H9 (cell line): ENCODE results near the gene CDH5. TPM values are rescaled to one million over a fixed set of nuclear protein-coding genes. Genes with fewer than 3 reads are reported as not detected.
A peak's percentile ranks its signal among the peaks of the same experiment; 100 is the strongest.

Experiments
- DNase-seq: peaks from one replicate; pipeline ENCODE4 v3.0.0-alpha.2; 2017
- H2AFZ ChIP-seq: one replicate; pipeline ENCODE4 v1.6.1; 2013; ENCODE audit warnings: mild to moderate bottlenecking, low read length, control low read depth, moderate library complexity
- H2AK5ac ChIP-seq: 2 replicates; pipeline ENCODE4 v1.6.1; 2013; ENCODE audit warnings: low read length, control low read depth, mixed read lengths; ENCODE audit not compliant: insufficient read length
- H2BK120ac ChIP-seq: one replicate; pipeline ENCODE4 v1.6.1; 2013; ENCODE audit warnings: low read depth, mild to moderate bottlenecking, low read length, control low read depth, inconsistent platforms; ENCODE audit not compliant: poor library complexity, severe bottlenecking
- H2BK12ac ChIP-seq: 2 replicates; pipeline ENCODE4 v1.6.1; 2013; ENCODE audit warnings: low read length, control low read depth, mixed read lengths, low read depth; ENCODE audit not compliant: insufficient read length
- H2BK15ac ChIP-seq: 2 replicates; pipeline ENCODE4 v1.6.1; 2013; ENCODE audit warnings: low read depth, low read length, control low read depth
- H2BK20ac ChIP-seq: one replicate; pipeline ENCODE4 v1.6.1; 2013; ENCODE audit warnings: low read depth, mild to moderate bottlenecking, low read length, control low read depth, inconsistent platforms; ENCODE audit not compliant: poor library complexity, severe bottlenecking
- H2BK5ac ChIP-seq: 2 replicates; pipeline ENCODE4 v1.6.1; 2013; ENCODE audit warnings: low read length, control low read depth, mixed read lengths; ENCODE audit not compliant: insufficient read length
- H3K14ac ChIP-seq: 2 replicates; pipeline ENCODE4 v1.6.1; 2013; ENCODE audit warnings: low read length, control low read depth; ENCODE audit not compliant: insufficient read depth
- H3K18ac ChIP-seq: 2 replicates; pipeline ENCODE4 v1.6.1; 2013; ENCODE audit warnings: low read depth, mild to moderate bottlenecking, mixed read lengths, low read length, control low read depth; ENCODE audit not compliant: insufficient read length
- H3K23ac ChIP-seq: 2 replicates; pipeline ENCODE4 v1.6.1; 2013; ENCODE audit warnings: low read length, control low read depth, mixed read lengths, low read depth; ENCODE audit not compliant: insufficient read length
- H3K23me2 ChIP-seq: 2 replicates; pipeline ENCODE4 v1.6.1; 2013; ENCODE audit warnings: low read depth, mild to moderate bottlenecking, mixed read lengths, low read length, control low read depth; ENCODE audit not compliant: insufficient read length, poor library complexity, severe bottlenecking
- H3K27ac ChIP-seq: 2 replicates; pipeline ENCODE4 v1.5.1; 2013; ENCODE audit warnings: low read length, control low read depth, mixed read lengths, low read depth; ENCODE audit not compliant: insufficient read length
- H3K27me3 ChIP-seq: 2 replicates; pipeline ENCODE4 v1.6.1; 2013; ENCODE audit warnings: low read length, control low read depth, inconsistent platforms; ENCODE audit not compliant: insufficient read depth
- H3K4ac ChIP-seq: 2 replicates; pipeline ENCODE4 v1.6.1; 2013; ENCODE audit warnings: low read depth, mild to moderate bottlenecking, control low read depth, inconsistent platforms, low read length, moderate library complexity
- H3K4me1 ChIP-seq: 2 replicates; pipeline ENCODE4 v1.6.1; 2013; ENCODE audit warnings: low read length, control low read depth, inconsistent platforms; ENCODE audit not compliant: insufficient read depth
- H3K4me2 ChIP-seq: 2 replicates; pipeline ENCODE4 v1.6.1; 2013; ENCODE audit warnings: low read length, control low read depth, mixed read lengths; ENCODE audit not compliant: insufficient read length, insufficient read depth
- H3K56ac ChIP-seq: 2 replicates; pipeline ENCODE4 v1.6.1; 2013; ENCODE audit warnings: low read depth, mild to moderate bottlenecking, mixed read lengths, low read length, control low read depth; ENCODE audit not compliant: insufficient read length
- H3K79me1 ChIP-seq: 2 replicates; pipeline ENCODE4 v1.6.1; 2013; ENCODE audit warnings: low read depth, mild to moderate bottlenecking, moderate library complexity, low read length, control low read depth, inconsistent platforms; ENCODE audit not compliant: insufficient read depth, poor library complexity, severe bottlenecking
- H3K79me2 ChIP-seq: 2 replicates; pipeline ENCODE4 v1.6.1; 2013; ENCODE audit warnings: low read length, control low read depth, inconsistent platforms; ENCODE audit not compliant: insufficient read depth
- H3K9ac ChIP-seq: 2 replicates; pipeline ENCODE4 v1.6.1; 2013; ENCODE audit warnings: low read length, control low read depth, mixed read lengths; ENCODE audit not compliant: insufficient read length; ENCODE audit errors: extremely low read depth
- H3K9me3 ChIP-seq: one replicate; pipeline ENCODE4 v1.6.1; 2013; ENCODE audit warnings: low read depth, low read length, inconsistent platforms; ENCODE audit not compliant: control insufficient read depth
- H3T11ph ChIP-seq: one replicate; pipeline ENCODE4 v1.6.1; 2013; ENCODE audit warnings: mild to moderate bottlenecking, low read length, control low read depth, inconsistent platforms
- H4K20me1 ChIP-seq: one replicate; pipeline ENCODE4 v1.6.1; 2013; ENCODE audit not compliant: control insufficient read depth, insufficient read length, insufficient read depth
- H4K5ac ChIP-seq: 2 replicates; pipeline ENCODE4 v1.6.1; 2013; ENCODE audit warnings: low read depth, mild to moderate bottlenecking, mixed read lengths, low read length, control low read depth; ENCODE audit not compliant: insufficient read length
- H4K8ac ChIP-seq: replicated peaks from 2 replicates; pipeline ENCODE4 v1.6.1; 2013; ENCODE audit warnings: low read length, control low read depth, mixed read lengths, low read depth; ENCODE audit not compliant: insufficient read length
- H4K91ac ChIP-seq: 2 replicates; pipeline ENCODE4 v1.6.1; 2013; ENCODE audit warnings: low read depth, mild to moderate bottlenecking, moderate library complexity, mixed read lengths, low read length, control low read depth; ENCODE audit not compliant: insufficient read length
- H3K27ac Mint-ChIP-seq, 3 experiments: 2 replicates in 2 of 3; 3 replicates in 1 of 3; pipeline ENCODE4 v1.8.0; 2020 to 2021; ENCODE audit warnings: mixed read lengths in 3 of 3, mild to moderate bottlenecking in 1 of 3, moderate library complexity in 1 of 3
- H3K27me3 Mint-ChIP-seq: 2 replicates; pipeline ENCODE4 v1.8.0; 2021; ENCODE audit warnings: low read depth, mild to moderate bottlenecking, moderate library complexity, mixed read lengths
- H3K36me3 Mint-ChIP-seq, 3 experiments: 2 replicates in 2 of 3; 3 replicates in 1 of 3; pipeline ENCODE4 v1.8.0; 2020 to 2021; ENCODE audit warnings: low read depth in 3 of 3, mixed read lengths in 3 of 3; ENCODE audit not compliant: insufficient read depth in 1 of 3
- H3K4me1 Mint-ChIP-seq, 2 experiments: 2 replicates each; pipeline ENCODE4 v1.8.0; 2020; ENCODE audit warnings: mixed read lengths in 2 of 2
- H3K4me3 Mint-ChIP-seq, 2 experiments: 2 replicates in 1 of 2; 3 replicates in 1 of 2; pipeline ENCODE4 v1.8.0; 2020 to 2021; ENCODE audit warnings: mild to moderate bottlenecking in 2 of 2, mixed read lengths in 2 of 2, moderate library complexity in 1 of 2
- H3K9me3 Mint-ChIP-seq, 2 experiments: 2 replicates in 1 of 2; 3 replicates in 1 of 2; pipeline ENCODE4 v1.8.0; 2020; ENCODE audit warnings: mild to moderate bottlenecking in 2 of 2, mixed read lengths in 2 of 2, moderate library complexity in 1 of 2
- CTCF ChIP-seq: fragments of 200-600 bp; sonication (generic); conservative IDR thresholded peaks from 3 replicates; pipeline ENCODE4 v1.8.0; 2021; ENCODE audit warnings: antibody characterized with exemption, mild to moderate bottlenecking
- WGBS: extraction: QIAGEN DNeasy Blood & Tissue Kit; methylation state at CpG from one replicate; pipeline ENCODE4 v1.1.7; 2013; ENCODE audit warnings: missing lambda C conversion rate, low lambda C conversion rate, mixed read lengths; ENCODE audit not compliant: insufficient read length; ENCODE audit errors: extremely low coverage; 5-methylcytosine and 5-hydroxymethylcytosine counted together
- total RNA-seq: library from RNA; stranded (reverse); gene quantifications from 2 replicates; pipeline ENCODE4 v1.2.1, GENCODE V29; 2021

CDH5 gene
- total RNA-seq, 1 experiment from 2014 or later: 0.20 TPM

- Histone ChIP-seq H4K5ac (no peak overlapping the region), H3K18ac (no peak overlapping the region), H3K79me1 (no peaks in the 10 kb centered on the region), H4K20me1 (no peaks in the 10 kb centered on the region), H4K8ac (no peak overlapping the region), H3T11ph (no peak overlapping the region), H3K27ac (no peak overlapping the region), H2BK20ac (no peak overlapping the region), H3K4me2 (no peak overlapping the region), H3K79me2 (no peaks in the 10 kb centered on the region), H3K9me3 (no peaks in the 10 kb centered on the region), H2BK120ac (no peak overlapping the region), H3K4ac (no peak overlapping the region), H3K14ac (no peak overlapping the region), H2AK5ac (no peak overlapping the region), H3K56ac (no peak overlapping the region), H2BK5ac (no peak overlapping the region), H3K9ac (no peak overlapping the region), H3K4me1 (no peaks in the 10 kb centered on the region), H4K91ac (no peak overlapping the region), H3K23me2 (no peaks in the 10 kb centered on the region), H3K27me3 (no peaks in the 10 kb centered on the region), H3K23ac (no peak overlapping the region), H2BK15ac (no peak overlapping the region), H2AFZ (no peak overlapping the region), H2BK12ac (no peak overlapping the region)
- DNase-seq: peak; percentile 71
- Mint-ChIP-seq H3K36me3 (no peaks in the 10 kb centered on the region), H3K4me3 (no peak overlapping the region; a peak in 1 of 5 replicates), H3K9me3 (no peaks in the 10 kb centered on the region), H3K27ac (peak overlapping the region in 1 of 3 experiments; percentile 80; a peak in 2 of 7 replicates), H3K4me1 (peaks cover 12 to 23% of the 10 kb centered on the region in 2 experiments), H3K27me3 (peaks cover 25% of the 10 kb centered on the region)
- peak; percentile 59 for TF ChIP-seq CTCF
- WGBS: no CpG with 5 or more reads among the region's 11 CpGs
These were observed 41.5 kb upstream of the CDH5 start for GRCh38 chr16:66324815-66325515.
